ENCODE data around the gene MATN3. TPM values are rescaled to one million over a fixed set of nuclear protein-coding genes. Genes with fewer than 3 reads are reported as not detected.
A peak's percentile ranks its signal among the peaks of the same experiment; 100 is the strongest.

The MATN3 gene
- total and polyA plus RNA-seq, 3 donors from 2014 or later, result 1.9 to 2.7 (median 2.1) TPM

- peak overlapping the region; percentile 47 to 50 for H3K4me3 ChIP-seq
- no peaks in the 10 kb centered on the region for H3K36me3 ChIP-seq (ENCODE audit: low read depth, missing control alignments)
- no peaks in the 10 kb centered on the region for H3K9me3 ChIP-seq
- DNase-seq, result no peak
- intact Hi-C loops (cut with DNase I; ENCODE audit: low total_unique reads), result loop anchor here (5.0 kb wide), 1 partner anchor 80 kb away; no protein-coding TSS in a partner anchor
- WGBS, 2 donors, result 18 to 21% methylated on average over 4 of the region's 4 CpGs
- no peaks in the 10 kb centered on the region for H3K27me3 ChIP-seq
- H3K4me1 ChIP-seq, result no peaks in the 10 kb centered on the region
- H3K27ac ChIP-seq, result no peak overlapping the region
- no peak for TF ChIP-seq CTCF (IDR thresholded peaks at IDR 0.05)
- no peak for TF ChIP-seq POLR2A (IDR thresholded peaks at IDR 0.05)
Measured at GRCh38 chr2:20012032-20012281, 511 bp downstream of the MATN3 start.

GRCh38 chr2:20011276-20012031 is 1.0 kb downstream of the MATN3 start:
- Histone ChIP-seq H3K4me1 (no peaks in the 10 kb centered on the region), H3K4me3 (peak overlapping the region in 1 of 2 donors; percentile 50), H3K9me3 (no peaks in the 10 kb centered on the region), H3K27me3 (no peaks in the 10 kb centered on the region), H3K36me3 (ENCODE audit: low read depth, missing control alignments) (no peaks in the 10 kb centered on the region), H3K27ac (no peak overlapping the region)
- WGBS, 2 donors, result 64 to 75% methylated on average over 14 of the region's 14 CpGs
- intact Hi-C loops (cut with DNase I; ENCODE audit: low total_unique reads), result loop anchor here (5.0 kb wide), 1 partner anchor 81 kb away; no protein-coding TSS in a partner anchor
- no peak for DNase-seq
- TF ChIP-seq CTCF (IDR thresholded peaks at IDR 0.05), result no peak

GRCh38 chr2:20008703-20009102 is 3.8 kb downstream of the MATN3 start:
- 95 to 97% methylated on average over 5 of the region's 5 CpGs for WGBS, 2 donors

GRCh38 chr2:20005891-20006470 is 6.5 kb downstream of the MATN3 start:
- Histone ChIP-seq H3K9me3 (no peaks in the 10 kb centered on the region), H3K36me3 (ENCODE audit: low read depth, missing control alignments) (no peaks in the 10 kb centered on the region), H3K27me3 (no peaks in the 10 kb centered on the region), H3K27ac (no peak overlapping the region), H3K4me3 (no peak overlapping the region), H3K4me1 (peaks cover 4% of the 10 kb centered on the region)
- intact Hi-C loops (cut with DNase I; ENCODE audit: low total_unique reads), result no loop called here
- no peak for DNase-seq
- TF ChIP-seq POLR2A (IDR thresholded peaks at IDR 0.05) (no peak), CTCF (IDR thresholded peaks at IDR 0.05) (no peak)
- WGBS, 2 donors, result 92% methylated on average over 17 of the region's 17 CpGs

More at GRCh38 chr2:20008703-20009102, 3.8 kb downstream of the MATN3 start:
- intact Hi-C loops (cut with DNase I; ENCODE audit: low total_unique reads), result no loop called here
- TF ChIP-seq CTCF (IDR thresholded peaks at IDR 0.05) (no peak), POLR2A (IDR thresholded peaks at IDR 0.05) (no peak)
- no peaks in the 10 kb centered on the region for H3K9me3 ChIP-seq
- no peak overlapping the region for H3K4me3 ChIP-seq
- H3K4me1 ChIP-seq, result peaks cover 4% of the 10 kb centered on the region
- H3K27me3 ChIP-seq, result no peaks in the 10 kb centered on the region
- DNase-seq, result no peak
- no peaks in the 10 kb centered on the region for H3K36me3 ChIP-seq (ENCODE audit: low read depth, missing control alignments)
- no peak overlapping the region for H3K27ac ChIP-seq

All from testis (tissue), 3 donors.